GM21619 (cell line): Measurements from ENCODE around the gene TPSD1.
"Not testable (repeated sequence)": the region's sequence is repeated elsewhere in the genome, so short reads cannot be mapped to it uniquely, and the experiment has no call there.

ENCODE experiments used
- ATAC-seq: cut with Tn5 transposase; IDR thresholded peaks from one replicate; pipeline ENCODE4 v1.9.1; 2021; ENCODE audit not compliant: unreplicated experiment

TPSD1 gene

GRCh38 chr16:1279945-1280589 lies 24.2 kb downstream of the TPSD1 start:
- no peak for ATAC-seq

- no peak for ATAC-seq
Measured at GRCh38 chr16:1280783-1281182, 24.9 kb downstream of the TPSD1 start.

GRCh38 chr16:1281517-1281916 lies 25.6 kb downstream of the TPSD1 start:
- no peak for ATAC-seq

GRCh38 chr16:1282324-1282973 lies 26.6 kb downstream of the TPSD1 start:
- no peak for ATAC-seq

- ATAC-seq = no peak
Measured at GRCh38 chr16:1283296-1283695, 27.4 kb downstream of the TPSD1 start.

GRCh38 chr16:1283996-1284616 lies 28.2 kb downstream of the TPSD1 start:
- no peak for ATAC-seq

GRCh38 chr16:1285669-1286512 lies 30.0 kb downstream of the TPSD1 start:
- ATAC-seq = no peak

GRCh38 chr16:1286513-1287094 lies 30.7 kb downstream of the TPSD1 start:
- ATAC-seq = no peak

GRCh38 chr16:1287982-1288670 lies 32.3 kb downstream of the TPSD1 start:
- ATAC-seq = no peak

- no peak for ATAC-seq
Measured at GRCh38 chr16:1288813-1289476, 33.1 kb downstream of the TPSD1 start.

GRCh38 chr16:1289477-1289866 lies 33.6 kb downstream of the TPSD1 start:
- ATAC-seq = no peak

GRCh38 chr16:1290063-1290501 lies 34.2 kb downstream of the TPSD1 start:
- ATAC-seq = no peak

- no peak for ATAC-seq
Measured at GRCh38 chr16:1290860-1291575, 35.1 kb downstream of the TPSD1 start.

GRCh38 chr16:1291576-1291974 lies 35.7 kb downstream of the TPSD1 start:
- no peak for ATAC-seq

GRCh38 chr16:1292208-1292607 lies 36.3 kb downstream of the TPSD1 start:
- not testable (repeated sequence) for ATAC-seq

- not testable (repeated sequence) for ATAC-seq
Measured at GRCh38 chr16:1292808-1293207, 36.9 kb downstream of the TPSD1 start.

- no peak for ATAC-seq
Measured at GRCh38 chr16:1293921-1294656, 38.2 kb downstream of the TPSD1 start.

- ATAC-seq = no peak
Measured at GRCh38 chr16:1295465-1295864, 39.6 kb downstream of the TPSD1 start.

- ATAC-seq = not testable (repeated sequence)
Measured at GRCh38 chr16:1296688-1297017, 40.8 kb downstream of the TPSD1 start.
